DMS 273 treated with DMSO at 0.1 percent for 48 hours (cell line): ENCODE data around the gene CNN3.
"Not testable (repeated sequence)": the region's sequence is repeated elsewhere in the genome, so short reads cannot be mapped to it uniquely, and the experiment has no call there.

Experiments
- DNase-seq: peaks from one replicate; lab custom pipeline; 2025; lab: John Stamatoyannopoulos, UW

The CNN3 gene

DNA sequence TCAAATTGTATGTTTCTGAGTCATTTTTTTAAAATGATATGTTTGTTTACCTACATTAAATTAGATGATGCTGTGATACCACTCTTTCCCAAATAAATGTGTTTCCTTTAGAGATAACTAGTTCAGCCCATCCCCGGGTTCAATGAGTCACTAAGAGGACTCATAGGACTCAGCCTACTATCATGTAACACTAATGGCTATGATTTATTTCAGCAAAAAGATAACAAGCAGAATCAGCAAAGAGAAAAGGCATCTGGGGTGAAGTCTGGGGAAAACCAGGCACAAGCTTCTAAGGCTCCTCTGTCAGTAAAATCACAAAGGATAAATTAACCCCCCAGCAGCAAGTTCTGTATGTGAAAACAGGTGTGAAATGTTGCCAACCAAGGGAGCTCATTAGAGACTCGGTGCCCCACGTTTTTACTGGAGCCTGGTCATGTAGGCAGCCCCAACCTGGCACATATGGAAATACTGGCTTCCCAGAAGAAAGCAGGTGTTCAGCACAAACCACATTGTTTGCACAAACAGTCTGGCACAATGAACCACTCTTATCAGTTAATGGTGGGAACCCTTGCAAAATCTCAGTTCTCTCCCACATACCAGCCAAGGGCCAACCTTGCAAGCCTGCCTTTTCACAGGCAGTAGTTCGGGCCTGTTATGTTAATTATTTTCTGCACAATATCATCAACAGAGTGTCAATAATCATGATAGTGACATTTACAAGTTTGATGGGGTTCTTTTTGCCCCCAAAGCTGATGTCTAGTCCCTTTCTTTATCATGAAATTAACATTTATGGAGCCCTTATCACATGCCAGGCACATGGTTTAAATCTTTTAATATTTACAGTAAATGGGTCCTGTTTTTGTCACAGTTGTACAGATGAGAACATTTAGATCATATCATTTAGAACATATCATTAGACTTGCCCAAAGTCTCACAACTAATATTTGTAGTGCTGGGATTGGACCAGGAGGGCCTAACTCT, 23.1 kb upstream of the CNN3 start:
- DNase-seq = peak; percentile 45

- DNase-seq = no peak
Measured at GRCh38 chr1:94947437-94947836, 20.5 kb upstream of the CNN3 start.

GRCh38 chr1:94946886-94947285, 20.0 kb upstream of the CNN3 start:
- no peak for DNase-seq

DNA sequence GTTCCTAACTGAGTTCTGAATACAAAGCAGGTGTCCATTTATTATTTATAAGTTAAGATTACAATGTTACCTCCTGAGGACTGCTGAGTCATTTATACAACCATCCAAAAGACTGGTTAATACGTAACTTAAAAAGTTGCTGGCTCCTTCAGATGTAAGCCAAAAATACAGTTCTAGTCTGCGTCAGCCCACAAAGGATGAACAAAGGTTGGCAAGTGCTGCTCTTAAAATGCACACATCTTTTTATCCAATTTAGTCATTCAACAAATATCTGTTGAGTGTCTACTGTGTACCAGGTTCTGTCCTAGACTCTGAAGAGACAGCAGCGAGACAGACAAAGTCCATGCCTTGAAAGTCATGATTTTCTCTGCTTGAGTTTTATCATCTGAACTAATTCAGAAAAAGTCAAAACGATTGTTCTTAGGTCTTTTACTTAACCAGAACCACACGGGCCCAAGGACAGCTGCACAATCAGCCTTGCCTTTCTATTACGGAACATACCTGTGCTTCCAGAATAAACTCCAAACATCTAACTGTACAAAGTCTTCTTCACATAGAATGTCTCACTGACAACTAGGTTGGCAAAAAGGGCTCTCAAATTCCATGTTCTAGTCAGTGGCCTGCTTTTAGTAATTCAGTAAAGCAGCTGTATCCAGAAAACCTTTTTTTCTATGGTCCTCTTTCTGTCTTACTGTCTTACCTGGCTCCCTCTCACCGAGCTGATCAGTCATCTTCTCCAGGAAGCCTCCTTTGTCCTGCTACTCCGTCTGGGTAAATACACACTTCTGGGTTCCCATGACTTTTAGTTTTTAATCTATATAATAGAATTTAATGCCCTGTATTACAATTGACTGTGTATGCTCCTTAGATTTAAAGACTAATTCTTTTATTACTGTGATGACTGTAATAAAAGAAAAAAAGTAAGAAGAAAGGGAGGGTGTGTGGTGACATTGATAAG, 15.5 kb upstream of the CNN3 start:
- no peak for DNase-seq

GRCh38 chr1:94941480-94941879, 14.6 kb upstream of the CNN3 start:
- not testable (repeated sequence) for DNase-seq

GRCh38 chr1:94940738-94941137, 13.8 kb upstream of the CNN3 start:
- DNase-seq = no peak

GRCh38 chr1:94937820-94938219, 10.9 kb upstream of the CNN3 start:
- no peak for DNase-seq

DNA sequence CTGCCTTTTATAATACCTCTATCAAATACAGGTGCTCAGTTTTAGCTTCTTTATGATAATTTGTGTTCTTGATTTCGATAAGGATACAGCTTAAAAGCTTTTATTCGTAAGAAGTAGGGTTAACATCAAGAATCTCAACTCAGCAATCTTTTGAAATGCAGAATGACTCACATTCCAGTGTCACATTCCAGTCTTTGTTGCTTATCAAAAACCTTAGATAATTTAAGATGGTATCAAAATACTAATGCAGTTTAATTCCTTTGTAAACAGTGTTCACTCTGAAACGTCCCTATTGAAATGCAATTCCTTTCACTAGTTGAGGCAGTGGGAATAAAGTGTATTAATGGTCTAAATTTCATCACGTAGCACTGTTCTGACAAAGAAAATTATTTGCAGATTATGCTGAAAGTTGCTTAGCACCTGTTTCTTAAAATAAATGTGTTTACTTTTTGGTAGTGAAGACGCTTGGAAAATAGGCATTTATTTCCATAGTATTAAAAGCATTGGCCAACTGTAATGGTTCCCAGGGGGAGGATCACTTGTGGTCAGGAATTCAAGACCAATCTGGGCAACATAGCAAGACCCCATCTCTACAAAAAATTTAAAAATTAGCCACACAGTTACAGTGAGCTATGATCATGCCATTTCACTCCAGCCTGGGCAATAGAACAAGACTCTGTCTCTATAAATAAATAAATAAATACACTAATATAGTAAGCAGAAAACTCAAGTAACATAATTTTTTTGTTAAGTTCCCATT, 10.1 kb upstream of the CNN3 start:
- no peak for DNase-seq

- DNase-seq = no peak
Measured at GRCh38 chr1:94935476-94935875, 8.6 kb upstream of the CNN3 start.

DNA sequence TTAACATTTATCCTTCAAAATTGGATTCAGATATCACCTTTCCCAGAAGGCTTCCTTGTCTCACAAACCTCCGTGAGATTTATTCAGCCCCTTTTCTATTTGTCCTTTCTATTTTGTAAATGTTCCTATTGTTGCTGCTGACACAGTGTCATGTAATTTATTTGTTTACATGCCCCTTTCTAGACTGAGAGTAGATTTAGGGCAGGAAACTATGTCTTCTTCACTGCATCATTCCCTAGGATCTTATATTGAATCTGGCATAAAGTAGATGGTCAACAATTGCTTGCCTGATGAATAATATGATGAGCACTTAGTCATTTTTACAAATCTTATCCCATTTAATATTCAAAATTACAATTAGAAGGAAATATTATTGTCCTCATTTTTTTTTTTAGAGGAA, 8.1 kb upstream of the CNN3 start:
- DNase-seq = no peak

- no peak for DNase-seq
Measured at GRCh38 chr1:94934551-94934950, 7.6 kb upstream of the CNN3 start.

- DNase-seq = no peak
Measured at GRCh38 chr1:94931254-94931841, 4.4 kb upstream of the CNN3 start.

GRCh38 chr1:94929351-94930217, 2.7 kb upstream of the CNN3 start:
- DNase-seq = no peak

DNA sequence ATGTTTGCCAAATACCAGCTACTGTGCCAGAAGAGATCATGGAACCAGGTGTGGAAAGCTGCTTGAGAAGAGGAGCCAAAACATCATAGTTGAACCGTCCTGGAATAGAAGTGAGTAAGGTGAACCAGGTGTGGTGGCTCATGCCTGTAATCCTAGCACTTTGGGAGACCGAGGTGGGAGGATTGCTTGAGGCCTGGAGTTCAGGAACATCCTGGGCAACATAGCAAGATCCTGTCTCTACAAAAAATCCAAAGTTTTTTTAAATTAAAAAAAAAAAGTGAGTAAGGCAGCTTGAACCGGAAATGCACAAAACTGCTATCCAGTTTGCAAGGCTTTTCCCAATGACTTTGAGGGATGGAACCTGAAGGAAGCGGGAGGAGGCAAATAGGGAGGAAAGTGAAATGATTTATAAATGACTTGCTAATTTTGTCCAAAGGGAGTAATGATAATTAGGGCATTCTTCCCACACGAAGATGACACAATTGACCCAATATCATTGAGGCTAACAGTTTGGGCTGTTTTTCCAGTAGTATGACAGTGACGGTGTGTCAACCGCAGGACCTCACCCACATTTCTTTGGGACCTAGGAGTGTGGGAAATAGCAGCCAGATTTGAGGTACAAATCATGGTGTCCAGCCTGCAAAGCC, 1.5 kb upstream of the CNN3 start:
- no peak for DNase-seq

DNA sequence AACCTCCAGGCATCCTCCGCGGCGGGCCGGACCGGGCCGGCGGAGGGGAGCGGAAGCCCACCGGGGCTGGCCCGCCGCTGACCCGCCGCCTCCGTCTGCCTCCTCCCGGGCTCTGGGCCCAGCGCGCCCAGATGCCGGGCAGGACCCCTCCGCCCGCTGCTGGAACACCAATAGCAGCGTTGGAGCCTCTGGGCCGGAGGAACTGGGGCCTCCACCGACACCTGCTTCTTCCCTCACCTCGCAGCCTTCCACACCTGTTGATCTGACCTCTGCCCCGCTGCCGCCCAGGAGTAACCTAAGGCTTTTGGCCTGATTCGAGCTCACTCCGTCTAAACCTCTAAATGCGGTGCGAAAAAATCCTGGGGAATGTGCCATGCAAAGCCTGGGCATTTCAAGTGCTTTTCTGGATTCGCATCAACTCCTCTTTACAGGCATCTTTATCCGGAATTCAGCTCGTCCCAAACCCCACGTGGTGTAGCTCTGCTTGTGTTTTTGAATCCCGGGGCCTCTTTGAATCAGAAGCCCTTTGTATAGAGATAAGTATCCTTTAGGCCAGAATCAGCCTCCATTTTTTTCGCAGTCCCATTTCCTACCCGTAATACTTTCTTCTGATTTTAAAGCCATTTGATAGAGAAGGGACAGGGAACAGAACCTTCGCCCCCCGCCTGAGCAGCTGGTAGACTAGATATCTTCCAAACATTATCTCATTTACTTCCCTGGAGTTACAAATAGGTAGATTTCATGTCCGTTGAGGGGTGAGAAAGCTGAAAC, 680 bp upstream of the CNN3 start:
- no peak for DNase-seq

GRCh38 chr1:94926126-94926914, 590 bp downstream of the CNN3 start:
- DNase-seq = peak; percentile 37

- peak; percentile 42 for DNase-seq
Measured at GRCh38 chr1:94925561-94926125, 1.3 kb downstream of the CNN3 start.

- DNase-seq = peak; percentile 36
Measured at GRCh38 chr1:94925004-94925403, 1.9 kb downstream of the CNN3 start.
